Sigmoid colon (tissue), 7 donors: ENCODE measurements around the gene LRP1B. TPM values are rescaled to one million over a fixed set of nuclear protein-coding genes. Genes with fewer than 3 reads are reported as not detected.

Source experiments
- DNase-seq: peaks from one replicate; pipeline ENCODE4 v3.0.0-alpha.2; 2019
- H3K27ac ChIP-seq, 4 donors: fragments of 200-600 bp; sonication (generic); one replicate each; pipeline ENCODE4 v1.5.1; 2016 to 2019; ENCODE audit warnings: mild to moderate bottlenecking in 1 of 4
- H3K27me3 ChIP-seq, 3 donors: fragments of 200-600 bp; sonication (generic); one replicate each; pipeline ENCODE4 v1.5.1; 2019; ENCODE audit warnings: mild to moderate bottlenecking in 1 of 3
- H3K36me3 ChIP-seq, 4 donors: fragments of 200-600 bp; sonication (generic); one replicate each; pipeline ENCODE4 v1.5.1; 2016 to 2019
- H3K4me1 ChIP-seq, 4 donors: fragments of 200-600 bp; sonication (generic); one replicate each; pipeline ENCODE4 v1.5.1; 2017 to 2019
- H3K4me3 ChIP-seq, 4 donors: fragments of 200-600 bp; sonication (generic); one replicate each; pipeline ENCODE4 v1.5.1; 2017 to 2019; ENCODE audit warnings: mild to moderate bottlenecking in 2 of 4, moderate library complexity in 1 of 4
- H3K9me3 ChIP-seq, 4 donors: fragments of 200-600 bp in 3 of 4; sonication (generic) in 3 of 4; one replicate each; pipeline versions ENCODE4 v1.5.1 to v1.6.1; 2013 to 2019
- EP300 ChIP-seq, 4 donors: sonication (generic); formaldehyde crosslinking; IDR thresholded peaks; one replicate each; pipeline ENCODE4 v1.6.1; 2017; ENCODE audit warnings: antibody characterized with exemption in 4 of 4
- POLR2A ChIP-seq, 2 donors: fragments of 450-650 bp; IDR thresholded peaks; one replicate each; pipeline ENCODE4 v1.6.1; 2016; ENCODE audit warnings: antibody characterized with exemption in 2 of 2, mild to moderate bottlenecking in 2 of 2, moderate library complexity in 2 of 2
- POLR2AphosphoS5 ChIP-seq, 4 donors: sonication (generic); formaldehyde crosslinking; IDR thresholded peaks; one replicate each; pipeline ENCODE4 v1.6.1; 2017; ENCODE audit warnings: antibody characterized with exemption in 4 of 4
- WGBS, 2 donors: extraction: QIAGEN DNeasy Blood & Tissue Kit; methylation state at CpG; one replicate each; pipeline ENCODE4 v1.1.7; 2013; 5-methylcytosine and 5-hydroxymethylcytosine counted together
- intact Hi-C: fragments of 100-400 bp; cut with DNase I; formaldehyde crosslinking; loops from one replicate; pipeline ENCODE4 v1.15.1; 2023
- polyA plus RNA-seq, 3 donors: library from polyadenylated mRNA; stranded (reverse); fragments of 200-250 nt; gene quantifications; one replicate each; pipeline ENCODE4 v1.2.3, GENCODE V29; 2013
- total RNA-seq, 4 donors: library from RNA; depleted of rRNA; stranded (reverse); fragments of >200 nt; gene quantifications; one replicate each; pipeline ENCODE4 v1.1.0, GENCODE V29; 2016
- TF ChIP-seq, protein P1 (sequence below), 4 experiments: fragments of 450-650 bp in 3 of 4; fragments of 200-600 bp in 1 of 4; IDR thresholded peaks; one replicate each; pipeline ENCODE4 v1.5.1; 2016 to 2019; ENCODE audit warnings: antibody characterized with exemption in 4 of 4, mild to moderate bottlenecking in 3 of 4, moderate library complexity in 2 of 4
- donor health status: healthy with polysubstance abuse.
- donor health status: Bipolar disorder and iron deficiency.
- donor health status: healthy.

LRP1B gene
- total and polyA plus RNA-seq, 7 donors: 0.06 to 5.1 (median 2.0) TPM; not detected in 1

GRCh38 chr2:141519906-141520305 lies 610.9 kb downstream of the LRP1B start:
- no peak for DNase-seq
- Histone ChIP-seq H3K36me3 (no peaks in the 10 kb centered on the region), H3K4me1 (no peaks in the 10 kb centered on the region), H3K4me3 (no peak overlapping the region), H3K27ac (no peak overlapping the region), H3K9me3 (no peaks in the 10 kb centered on the region), H3K27me3 (no peaks in the 10 kb centered on the region)
- TF ChIP-seq POLR2A (IDR thresholded peaks at IDR 0.05): no peak
- no peak for TF ChIP-seq POLR2AphosphoS5 (IDR thresholded peaks at IDR 0.05)
- TF ChIP-seq, protein P1, sequence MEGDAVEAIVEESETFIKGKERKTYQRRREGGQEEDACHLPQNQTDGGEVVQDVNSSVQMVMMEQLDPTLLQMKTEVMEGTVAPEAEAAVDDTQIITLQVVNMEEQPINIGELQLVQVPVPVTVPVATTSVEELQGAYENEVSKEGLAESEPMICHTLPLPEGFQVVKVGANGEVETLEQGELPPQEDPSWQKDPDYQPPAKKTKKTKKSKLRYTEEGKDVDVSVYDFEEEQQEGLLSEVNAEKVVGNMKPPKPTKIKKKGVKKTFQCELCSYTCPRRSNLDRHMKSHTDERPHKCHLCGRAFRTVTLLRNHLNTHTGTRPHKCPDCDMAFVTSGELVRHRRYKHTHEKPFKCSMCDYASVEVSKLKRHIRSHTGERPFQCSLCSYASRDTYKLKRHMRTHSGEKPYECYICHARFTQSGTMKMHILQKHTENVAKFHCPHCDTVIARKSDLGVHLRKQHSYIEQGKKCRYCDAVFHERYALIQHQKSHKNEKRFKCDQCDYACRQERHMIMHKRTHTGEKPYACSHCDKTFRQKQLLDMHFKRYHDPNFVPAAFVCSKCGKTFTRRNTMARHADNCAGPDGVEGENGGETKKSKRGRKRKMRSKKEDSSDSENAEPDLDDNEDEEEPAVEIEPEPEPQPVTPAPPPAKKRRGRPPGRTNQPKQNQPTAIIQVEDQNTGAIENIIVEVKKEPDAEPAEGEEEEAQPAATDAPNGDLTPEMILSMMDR (IDR thresholded peaks at IDR 0.05): no peak
- no peak for TF ChIP-seq EP300 (IDR thresholded peaks at IDR 0.05)
- WGBS, 2 donors: 72 to 90% methylated on average over 2 of the region's 2 CpGs
- intact Hi-C loops: no loop called here

- DNase-seq: no peak
- Histone ChIP-seq H3K4me1 (no peaks in the 10 kb centered on the region), H3K36me3 (no peaks in the 10 kb centered on the region), H3K9me3 (no peaks in the 10 kb centered on the region), H3K27me3 (no peaks in the 10 kb centered on the region), H3K27ac (no peak overlapping the region), H3K4me3 (no peak overlapping the region)
- 75 to 82% methylated on average over 2 of the region's 2 CpGs for WGBS, 2 donors
- no peak for TF ChIP-seq POLR2A (IDR thresholded peaks at IDR 0.05)
- TF ChIP-seq, protein P1 (IDR thresholded peaks at IDR 0.05): no peak
- TF ChIP-seq POLR2AphosphoS5 (IDR thresholded peaks at IDR 0.05): no peak
- no peak for TF ChIP-seq EP300 (IDR thresholded peaks at IDR 0.05)
- intact Hi-C loops: no loop called here
Measured at GRCh38 chr2:141517852-141518421, 612.9 kb downstream of the LRP1B start.

DNA sequence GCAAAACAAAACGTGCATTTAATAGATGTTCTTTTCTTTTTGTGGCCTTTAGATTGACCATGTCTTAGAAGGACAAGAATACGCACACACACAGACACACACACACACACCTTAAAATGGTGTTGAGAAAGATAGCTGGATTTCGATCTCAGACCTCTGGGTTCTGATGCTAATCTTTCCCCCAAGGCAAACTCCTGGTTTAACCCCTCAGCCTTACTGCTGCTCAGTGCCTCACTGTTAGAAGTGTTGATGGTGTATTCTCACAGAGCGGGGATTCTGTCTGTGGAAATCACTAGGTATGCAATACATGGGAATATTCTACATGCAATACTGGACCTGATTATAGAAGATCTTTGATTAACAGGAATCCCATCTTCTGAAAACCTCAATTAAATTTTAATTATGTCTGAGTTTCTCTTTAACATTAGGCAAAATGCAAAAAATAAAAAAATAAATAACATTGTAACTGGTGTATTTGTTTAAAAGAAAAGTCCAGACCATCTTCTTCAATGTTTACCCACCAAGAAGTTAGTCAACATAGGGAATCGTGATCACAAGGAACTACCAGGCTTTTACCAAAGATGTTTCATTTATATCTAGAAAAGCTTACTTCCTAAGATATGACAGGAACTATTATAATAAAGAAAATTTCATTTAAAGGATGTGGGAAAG lies 613.5 kb downstream of the LRP1B start:
- WGBS, 2 donors: 49 to 64% methylated on average over 5 of the region's 5 CpGs

GRCh38 chr2:141515931-141516330 lies 614.9 kb downstream of the LRP1B start:
- H3K4me1 ChIP-seq: no peaks in the 10 kb centered on the region
- no peak for DNase-seq
- H3K27me3 ChIP-seq: no peaks in the 10 kb centered on the region
- no peaks in the 10 kb centered on the region for H3K36me3 ChIP-seq
- H3K9me3 ChIP-seq: no peaks in the 10 kb centered on the region
- no peak overlapping the region for H3K4me3 ChIP-seq
- no peak for TF ChIP-seq POLR2AphosphoS5 (IDR thresholded peaks at IDR 0.05)
- TF ChIP-seq, protein P1 (IDR thresholded peaks at IDR 0.05): no peak
- TF ChIP-seq EP300 (IDR thresholded peaks at IDR 0.05): no peak
- TF ChIP-seq POLR2A (IDR thresholded peaks at IDR 0.05): no peak
- no peak overlapping the region for H3K27ac ChIP-seq
- intact Hi-C loops: no loop called here

More for the DNA sequence above, 613.5 kb downstream of the LRP1B start:
- TF ChIP-seq EP300 (IDR thresholded peaks at IDR 0.05): no peak
- TF ChIP-seq POLR2AphosphoS5 (IDR thresholded peaks at IDR 0.05): no peak
- TF ChIP-seq, protein P1 (IDR thresholded peaks at IDR 0.05): no peak
- no peak for TF ChIP-seq POLR2A (IDR thresholded peaks at IDR 0.05)
- no peak for DNase-seq
- H3K4me1 ChIP-seq: no peaks in the 10 kb centered on the region
- intact Hi-C loops: no loop called here
- no peaks in the 10 kb centered on the region for H3K36me3 ChIP-seq
- no peaks in the 10 kb centered on the region for H3K27me3 ChIP-seq
- no peaks in the 10 kb centered on the region for H3K9me3 ChIP-seq
- H3K4me3 ChIP-seq: no peak overlapping the region
- H3K27ac ChIP-seq: no peak overlapping the region
